GM19023 (cell line): ENCODE results near the gene GRK3.
"Not testable (repeated sequence)": the region's sequence is repeated elsewhere in the genome, so short reads cannot be mapped to it uniquely, and the experiment has no call there.

ENCODE experiments used
- ATAC-seq: cut with Tn5 transposase; IDR thresholded peaks from one replicate; pipeline ENCODE4 v1.9.1; 2021; ENCODE audit warnings: mild to moderate bottlenecking, moderate library complexity; ENCODE audit not compliant: unreplicated experiment

The GRK3 gene

GRCh38 chr22:25623851-25624250 lies 59.4 kb downstream of the GRK3 start:
- ATAC-seq, result no peak

DNA sequence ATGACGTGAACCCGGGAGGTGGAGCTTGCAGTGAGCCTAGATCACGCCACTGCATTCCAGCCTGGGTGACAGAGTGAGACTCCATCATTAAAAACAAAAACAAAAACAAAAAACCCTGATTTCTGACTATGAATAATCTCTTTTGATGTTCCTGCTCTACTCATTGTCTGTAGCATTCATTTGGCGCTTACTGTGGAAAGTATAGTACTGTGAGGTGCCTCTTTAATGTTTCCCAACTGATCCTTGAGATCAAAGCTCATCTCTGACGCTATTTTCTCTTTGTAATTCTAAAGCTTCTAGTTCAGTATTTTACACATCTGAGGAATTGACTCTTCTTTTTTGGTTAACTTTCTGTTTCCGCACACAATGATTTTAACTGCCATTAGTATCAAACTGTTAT lies 60.0 kb downstream of the GRK3 start:
- no peak for ATAC-seq

GRCh38 chr22:25625747-25626623 lies 61.5 kb downstream of the GRK3 start:
- ATAC-seq, result not testable (repeated sequence)

- ATAC-seq, result no peak
Measured at GRCh38 chr22:25626624-25626990, 62.1 kb downstream of the GRK3 start.

GRCh38 chr22:25627271-25627852 lies 62.9 kb downstream of the GRK3 start:
- no peak for ATAC-seq

DNA sequence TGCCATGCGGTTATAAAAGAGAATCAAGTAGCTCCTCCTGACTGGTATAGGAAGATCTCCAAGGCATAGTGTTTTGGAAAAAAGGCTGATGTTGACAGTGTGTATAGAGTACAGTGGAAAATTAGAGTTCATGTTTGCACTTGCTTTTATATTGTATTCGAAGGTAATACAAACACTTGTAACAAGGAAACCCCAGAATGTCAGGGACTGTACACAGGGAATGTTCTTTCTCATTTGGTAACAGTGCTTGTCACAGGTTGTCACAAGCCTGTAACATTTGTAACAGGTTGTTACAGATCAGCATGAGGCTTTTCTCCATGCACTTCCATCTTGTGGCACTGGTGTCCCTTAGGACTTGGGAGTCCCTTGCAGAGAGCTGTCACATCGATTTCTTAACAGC lies 64.0 kb downstream of the GRK3 start:
- ATAC-seq, result no peak

GRCh38 chr22:25629613-25630012 lies 65.1 kb downstream of the GRK3 start:
- no peak for ATAC-seq

DNA sequence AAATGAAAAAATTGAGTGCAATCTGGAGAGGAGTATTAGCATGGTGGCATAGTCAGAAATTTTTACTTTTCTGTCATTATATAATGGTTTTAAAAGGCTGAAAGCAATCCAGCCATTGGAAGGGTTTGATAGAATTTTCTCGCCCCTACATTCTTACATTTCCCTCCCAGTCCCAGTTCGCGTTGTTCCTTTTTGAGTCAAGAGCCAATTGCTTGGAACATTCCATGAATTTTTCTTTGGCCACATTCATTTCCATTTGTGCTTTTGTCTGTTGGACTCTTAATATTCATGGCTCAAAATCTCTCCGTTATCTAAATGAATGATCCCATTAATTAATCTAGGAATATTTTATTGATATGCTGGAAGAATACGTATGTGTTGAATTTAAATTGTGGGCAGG lies 66.0 kb downstream of the GRK3 start:
- no peak for ATAC-seq

GRCh38 chr22:25636323-25636722 lies 71.8 kb downstream of the GRK3 start:
- no peak for ATAC-seq

GRCh38 chr22:25637032-25637431 lies 72.6 kb downstream of the GRK3 start:
- no peak for ATAC-seq

DNA sequence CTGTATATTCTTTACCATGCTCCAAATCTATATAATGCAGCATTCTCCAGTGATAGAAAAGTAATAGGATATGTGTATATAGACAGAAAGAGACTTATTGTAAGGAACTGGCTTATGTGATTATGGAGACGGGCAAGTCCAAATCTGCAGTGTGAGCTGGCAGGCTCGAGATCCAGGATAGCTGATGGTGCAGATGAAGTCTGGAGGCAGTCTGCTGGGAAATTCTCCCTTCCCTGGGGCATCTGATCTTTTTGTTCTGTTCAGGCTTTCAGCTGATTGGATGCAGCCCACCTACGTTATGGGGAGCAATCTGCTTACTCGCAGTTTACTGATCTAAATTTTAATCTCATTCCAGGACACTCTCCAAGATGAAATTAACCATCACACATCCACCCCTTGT lies 73.2 kb downstream of the GRK3 start:
- ATAC-seq, result no peak

DNA sequence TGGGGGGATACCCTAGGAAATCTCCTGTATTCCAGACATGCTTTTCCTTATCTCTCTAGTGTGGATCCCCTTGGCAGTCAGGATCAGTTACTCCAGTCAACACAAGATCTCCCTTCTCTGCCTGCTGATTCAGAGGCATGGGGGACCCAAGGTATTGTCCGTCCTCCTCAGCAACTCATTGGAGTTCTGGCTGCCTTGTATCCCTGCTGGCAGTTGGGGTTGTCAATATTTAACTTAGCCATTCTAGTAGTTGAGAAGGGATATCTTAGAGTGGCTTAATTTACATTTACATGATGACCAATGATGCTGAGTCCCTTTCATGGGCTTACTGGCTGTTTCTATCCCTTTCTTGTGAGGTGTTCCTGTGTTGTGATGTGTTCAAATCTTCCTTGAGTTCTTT lies 74.2 kb downstream of the GRK3 start:
- ATAC-seq, result no peak

DNA sequence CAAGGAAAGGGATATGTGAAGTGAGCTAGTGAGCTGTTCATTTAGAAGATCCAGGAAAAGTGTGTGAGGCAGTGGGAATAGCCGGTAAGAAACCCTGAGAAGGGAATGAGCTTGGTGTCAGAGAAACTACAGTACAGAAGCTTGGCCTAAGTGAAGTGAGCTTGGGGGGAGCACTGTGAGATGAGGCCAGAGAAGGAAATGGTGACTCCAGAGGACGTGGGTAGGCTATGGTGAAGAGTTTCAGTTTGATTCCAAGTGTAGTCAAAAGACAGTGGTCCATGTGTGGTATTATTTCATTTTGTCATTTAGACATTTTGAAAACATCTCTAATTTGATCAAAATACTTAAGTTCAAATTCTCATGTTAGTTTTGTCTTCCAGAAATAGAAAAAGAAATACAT lies 77.2 kb downstream of the GRK3 start:
- ATAC-seq, result no peak

DNA sequence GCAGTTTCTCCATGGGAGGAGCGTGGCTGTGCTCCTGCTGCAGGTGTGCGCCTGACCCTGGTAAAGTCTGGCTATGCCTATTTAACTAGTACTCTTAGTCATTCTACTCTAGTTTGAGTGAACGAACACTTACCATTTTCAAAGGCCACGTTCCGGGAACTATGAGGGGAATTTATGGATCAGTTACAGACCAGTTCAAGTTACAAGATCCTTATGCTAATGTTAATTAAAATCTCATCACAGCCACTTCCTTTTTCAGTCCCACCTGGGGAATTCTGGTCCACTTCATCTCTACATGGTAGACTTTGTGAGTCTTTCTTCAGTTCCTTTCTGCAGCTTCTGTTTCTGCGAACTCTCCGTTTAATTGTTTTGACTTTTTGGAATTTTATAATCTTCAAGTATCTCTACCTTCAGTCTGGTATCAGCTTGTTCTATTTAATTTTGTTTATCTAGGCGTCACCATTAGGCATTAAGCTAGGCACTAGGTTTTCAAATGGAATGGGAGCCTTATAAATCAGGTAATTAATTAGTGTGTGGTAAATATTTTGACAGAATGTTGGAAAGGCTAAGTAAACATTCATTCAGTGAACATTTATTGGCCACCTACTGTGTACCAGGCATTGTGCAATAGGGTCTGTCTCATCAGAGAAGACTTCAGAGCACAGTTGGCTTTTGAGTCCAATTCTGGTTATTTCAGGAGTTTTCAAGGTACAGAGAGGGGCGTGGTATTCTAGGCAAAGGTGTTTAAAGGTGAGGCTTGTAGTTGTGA lies 78.9 kb downstream of the GRK3 start:
- ATAC-seq, result no peak

GRCh38 chr22:25644122-25644521 lies 79.6 kb downstream of the GRK3 start:
- ATAC-seq, result no peak

GRCh38 chr22:25645266-25645665 lies 80.8 kb downstream of the GRK3 start:
- ATAC-seq, result no peak

- ATAC-seq, result no peak
Measured at GRCh38 chr22:25645964-25646363, 81.5 kb downstream of the GRK3 start.

DNA sequence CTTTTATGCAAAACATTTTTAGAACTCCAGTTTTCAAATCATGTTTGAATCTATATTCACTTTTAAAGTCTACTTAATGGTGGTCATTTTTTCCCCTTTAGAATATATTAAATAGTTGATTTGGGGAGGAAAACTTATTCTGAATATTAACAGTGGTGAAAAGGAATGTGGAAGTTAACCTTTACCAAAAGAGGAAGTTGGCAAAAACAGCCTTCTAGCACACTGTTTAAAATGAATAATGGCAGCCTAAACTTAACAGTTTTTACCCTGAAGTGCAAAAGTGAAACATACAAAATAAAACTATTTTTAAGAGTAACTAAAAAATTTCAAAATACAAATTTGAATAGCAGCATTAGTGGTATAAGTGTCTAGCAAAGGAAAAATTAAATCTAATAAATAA lies 86.4 kb downstream of the GRK3 start:
- ATAC-seq, result no peak

DNA sequence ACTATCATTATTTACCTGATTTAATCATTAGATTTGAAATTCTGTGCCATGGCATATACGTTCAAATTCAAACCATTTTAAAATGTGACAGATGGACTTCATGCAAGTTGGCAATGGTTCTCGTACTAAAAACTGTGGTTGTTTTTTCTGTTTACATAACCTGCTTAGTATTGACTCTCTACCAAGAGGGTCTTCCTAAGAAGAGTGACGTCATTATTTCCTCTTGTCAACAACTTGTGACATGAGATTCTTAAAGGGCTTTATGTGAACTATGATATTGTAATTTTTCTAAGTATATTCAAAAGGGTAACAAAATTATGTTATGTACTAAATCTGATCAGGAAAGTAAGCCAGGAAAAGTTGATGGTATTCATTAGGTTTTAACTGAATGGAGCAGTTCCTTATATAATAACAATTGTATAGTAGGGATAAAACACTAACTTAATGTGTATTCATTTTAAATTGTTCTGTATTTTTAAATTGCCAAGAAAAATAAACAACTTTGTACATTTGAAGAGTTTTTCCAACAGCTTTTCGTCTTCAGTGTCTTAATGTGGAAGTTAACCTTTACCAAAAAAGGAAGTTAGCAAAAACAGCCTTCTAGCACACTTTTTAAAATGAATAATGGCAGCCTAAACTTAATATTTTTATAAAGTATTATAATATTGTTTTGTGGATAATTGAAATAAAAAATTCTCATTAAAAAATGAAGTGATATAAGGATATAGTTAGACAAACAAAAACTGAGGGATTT lies 87.0 kb downstream of the GRK3 start:
- no peak for ATAC-seq

DNA sequence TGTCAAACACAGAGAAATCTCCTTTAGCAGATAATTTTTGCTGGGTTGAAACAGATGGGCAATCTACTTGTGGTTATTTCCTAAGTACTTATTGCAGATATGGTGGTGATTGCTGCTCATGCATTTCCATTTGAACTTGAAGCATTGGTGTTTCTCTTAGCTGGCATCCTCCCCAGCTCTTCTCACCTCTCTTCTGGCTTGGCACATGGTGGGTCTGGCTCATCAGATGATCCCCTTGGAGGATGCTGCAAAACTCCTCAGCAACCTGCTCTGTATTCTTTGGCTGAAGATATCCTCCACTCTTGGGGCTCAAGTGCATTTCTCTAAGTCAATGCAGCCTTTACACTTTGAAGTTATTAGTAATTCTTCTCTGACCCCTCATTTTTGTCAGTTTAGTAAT lies 90.2 kb downstream of the GRK3 start:
- ATAC-seq, result no peak

- no peak for ATAC-seq
Measured at GRCh38 chr22:25655371-25655935, 91.0 kb downstream of the GRK3 start.
